ENCODE data around the gene TMEM100.

The TMEM100 gene

DNA sequence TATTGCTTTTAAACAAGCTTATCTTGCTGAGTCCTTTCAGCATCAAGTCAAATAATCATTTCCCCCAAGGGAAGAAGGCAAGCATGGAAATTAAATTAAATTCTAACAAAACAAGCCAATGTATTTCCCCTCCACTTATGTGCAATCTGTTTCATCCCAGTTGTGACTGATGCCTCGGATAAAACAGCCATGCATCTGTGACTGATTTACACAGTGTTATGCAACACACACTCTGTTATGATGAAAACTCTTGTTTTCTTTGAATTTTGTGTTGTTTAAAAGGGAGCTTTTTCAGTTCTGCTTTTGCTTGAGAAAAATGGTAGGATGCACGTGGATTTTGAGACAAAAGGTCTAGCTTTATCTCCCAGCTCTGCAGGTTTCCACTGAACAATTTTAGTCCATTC is 32.6 kb downstream of the TMEM100 start:
- DNase-seq (no peak), ATAC-seq (ENCODE audit: insufficient read depth, low read depth) (no peak)
- Histone ChIP-seq H4K20me1 (ENCODE audit: insufficient read depth, low read length) (no peaks in the 10 kb centered on the region), H3K36me3 (ENCODE audit: insufficient read depth, low read length) (no peaks in the 10 kb centered on the region), H3K9ac (ENCODE audit: low read depth, low read length) (no peak overlapping the region), H2AFZ (ENCODE audit: low read depth, low read length) (no peak overlapping the region), H3K9me3 (ENCODE audit: insufficient read depth, low read length, severe bottlenecking) (peaks cover 6% of the 10 kb centered on the region), H3K27ac (ENCODE audit: low read length) (no peak overlapping the region), H3K4me1 (ENCODE audit: insufficient read depth, low read length) (no peaks in the 10 kb centered on the region), H3K79me2 (ENCODE audit: insufficient read depth, low read length) (no peaks in the 10 kb centered on the region), H3K27me3 (ENCODE audit: insufficient read depth, low read length, poor library complexity) (no peaks in the 10 kb centered on the region), H3K4me2 (ENCODE audit: insufficient read depth, low read length) (no peak overlapping the region), H3K4me3 (ENCODE audit: low read depth in 1 of 2, low read length in 2 of 2) (no peak overlapping the region)
- TF ChIP-seq, protein P1, sequence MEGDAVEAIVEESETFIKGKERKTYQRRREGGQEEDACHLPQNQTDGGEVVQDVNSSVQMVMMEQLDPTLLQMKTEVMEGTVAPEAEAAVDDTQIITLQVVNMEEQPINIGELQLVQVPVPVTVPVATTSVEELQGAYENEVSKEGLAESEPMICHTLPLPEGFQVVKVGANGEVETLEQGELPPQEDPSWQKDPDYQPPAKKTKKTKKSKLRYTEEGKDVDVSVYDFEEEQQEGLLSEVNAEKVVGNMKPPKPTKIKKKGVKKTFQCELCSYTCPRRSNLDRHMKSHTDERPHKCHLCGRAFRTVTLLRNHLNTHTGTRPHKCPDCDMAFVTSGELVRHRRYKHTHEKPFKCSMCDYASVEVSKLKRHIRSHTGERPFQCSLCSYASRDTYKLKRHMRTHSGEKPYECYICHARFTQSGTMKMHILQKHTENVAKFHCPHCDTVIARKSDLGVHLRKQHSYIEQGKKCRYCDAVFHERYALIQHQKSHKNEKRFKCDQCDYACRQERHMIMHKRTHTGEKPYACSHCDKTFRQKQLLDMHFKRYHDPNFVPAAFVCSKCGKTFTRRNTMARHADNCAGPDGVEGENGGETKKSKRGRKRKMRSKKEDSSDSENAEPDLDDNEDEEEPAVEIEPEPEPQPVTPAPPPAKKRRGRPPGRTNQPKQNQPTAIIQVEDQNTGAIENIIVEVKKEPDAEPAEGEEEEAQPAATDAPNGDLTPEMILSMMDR (IDR thresholded peaks at IDR 0.05; ENCODE audit: borderline replicate concordance, extremely low read depth, low read length, poor library complexity, severe bottlenecking): no peak
- TF ChIP-seq EZH2 (IDR thresholded peaks at IDR 0.05; ENCODE audit: borderline replicate concordance, low read depth, low read length, severe bottlenecking): no peak

DNA sequence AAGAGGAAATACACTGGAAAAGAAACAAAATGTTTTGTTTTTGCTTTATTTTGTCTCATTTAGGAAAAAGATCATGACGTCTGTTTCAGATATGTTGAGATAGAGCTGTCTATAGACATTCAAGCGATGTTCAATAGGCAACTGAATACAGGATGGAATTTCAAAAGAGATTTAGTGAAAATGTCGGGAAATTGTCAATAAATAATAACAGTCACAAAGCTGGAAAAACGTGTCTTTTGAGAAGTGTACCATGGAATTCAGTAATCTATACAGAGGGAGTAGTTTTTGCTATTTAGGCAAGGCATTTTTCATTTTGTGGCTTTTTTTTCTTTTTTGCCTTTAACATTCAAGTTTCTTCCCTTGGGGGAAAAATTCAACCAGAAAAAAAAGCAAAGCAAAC is 33.0 kb downstream of the TMEM100 start:
- ATAC-seq (ENCODE audit: insufficient read depth, low read depth) (no peak), DNase-seq (no peak)
- no peak overlapping the region for H3K4me2 ChIP-seq (ENCODE audit: insufficient read depth, low read length)
- TF ChIP-seq, protein P1 (IDR thresholded peaks at IDR 0.05; ENCODE audit: borderline replicate concordance, extremely low read depth, low read length, poor library complexity, severe bottlenecking): no peak
- TF ChIP-seq EZH2 (IDR thresholded peaks at IDR 0.05; ENCODE audit: borderline replicate concordance, low read depth, low read length, severe bottlenecking): no peak
- H3K4me3 ChIP-seq (ENCODE audit: low read depth in 1 of 2, low read length in 2 of 2): no peak overlapping the region
- H4K20me1 ChIP-seq (ENCODE audit: insufficient read depth, low read length): no peaks in the 10 kb centered on the region
- no peak overlapping the region for H2AFZ ChIP-seq (ENCODE audit: low read depth, low read length)
- peaks cover 6% of the 10 kb centered on the region for H3K9me3 ChIP-seq (ENCODE audit: insufficient read depth, low read length, severe bottlenecking)
- H3K79me2 ChIP-seq (ENCODE audit: insufficient read depth, low read length): no peaks in the 10 kb centered on the region
- no peak overlapping the region for H3K9ac ChIP-seq (ENCODE audit: low read depth, low read length)
- no peaks in the 10 kb centered on the region for H3K27me3 ChIP-seq (ENCODE audit: insufficient read depth, low read length, poor library complexity)
- H3K4me1 ChIP-seq (ENCODE audit: insufficient read depth, low read length): no peaks in the 10 kb centered on the region
- no peak overlapping the region for H3K27ac ChIP-seq (ENCODE audit: low read length)
- no peaks in the 10 kb centered on the region for H3K36me3 ChIP-seq (ENCODE audit: insufficient read depth, low read length)

DNA sequence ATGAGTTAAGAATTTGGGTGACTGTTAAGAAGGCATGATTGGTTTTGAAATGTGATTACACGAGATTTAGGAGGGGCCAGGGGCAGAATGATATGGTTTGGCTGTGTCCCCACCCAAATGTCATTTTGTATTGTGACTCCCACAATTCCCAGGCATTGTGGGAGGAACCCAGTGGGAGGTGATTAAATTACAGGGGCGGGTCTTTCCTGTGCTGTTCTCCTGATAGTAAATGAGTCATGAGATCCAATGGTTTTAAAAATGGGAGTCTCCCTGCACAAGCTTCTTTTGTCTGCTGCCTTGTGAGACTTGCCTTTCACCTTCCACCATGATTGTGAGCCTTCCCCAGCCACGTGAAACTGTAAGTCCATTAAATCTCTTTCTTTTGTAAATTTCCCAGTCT is 34.6 kb downstream of the TMEM100 start:
- no peak for DNase-seq
- Histone ChIP-seq H2AFZ (ENCODE audit: low read depth, low read length) (no peak overlapping the region), H3K4me3 (ENCODE audit: low read depth in 1 of 2, low read length in 2 of 2) (no peak overlapping the region), H3K36me3 (ENCODE audit: insufficient read depth, low read length) (no peaks in the 10 kb centered on the region), H3K4me2 (ENCODE audit: insufficient read depth, low read length) (no peak overlapping the region), H3K9me3 (ENCODE audit: insufficient read depth, low read length, severe bottlenecking) (peaks cover 6% of the 10 kb centered on the region), H3K27me3 (ENCODE audit: insufficient read depth, low read length, poor library complexity) (no peaks in the 10 kb centered on the region), H3K9ac (ENCODE audit: low read depth, low read length) (no peak overlapping the region), H4K20me1 (ENCODE audit: insufficient read depth, low read length) (no peaks in the 10 kb centered on the region), H3K4me1 (ENCODE audit: insufficient read depth, low read length) (no peaks in the 10 kb centered on the region), H3K79me2 (ENCODE audit: insufficient read depth, low read length) (no peaks in the 10 kb centered on the region), H3K27ac (ENCODE audit: low read length) (no peak overlapping the region)
- ATAC-seq (ENCODE audit: insufficient read depth, low read depth): no peak
- no peak for TF ChIP-seq EZH2 (IDR thresholded peaks at IDR 0.05; ENCODE audit: borderline replicate concordance, low read depth, low read length, severe bottlenecking)
- TF ChIP-seq, protein P1 (IDR thresholded peaks at IDR 0.05; ENCODE audit: borderline replicate concordance, extremely low read depth, low read length, poor library complexity, severe bottlenecking): no peak

DNA sequence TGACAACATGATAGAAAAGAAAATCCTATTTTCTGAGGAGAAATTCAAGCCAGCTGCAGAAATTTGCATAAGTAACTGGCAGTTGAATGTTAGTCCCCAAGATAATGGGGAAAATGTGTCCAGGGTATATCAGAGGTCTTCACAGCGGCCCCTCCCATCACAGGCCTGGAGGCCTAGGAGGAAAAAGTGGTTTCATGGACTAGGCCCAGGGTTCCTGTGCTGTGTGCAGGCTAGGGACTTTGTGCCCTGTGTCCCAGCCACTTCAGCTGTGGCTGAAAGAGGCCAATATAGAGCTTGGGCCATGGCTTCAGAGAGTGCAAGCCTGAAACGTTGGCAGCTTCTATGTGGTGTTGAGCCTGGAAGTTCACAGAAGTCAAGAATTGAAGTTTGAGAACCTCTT is 35.6 kb downstream of the TMEM100 start:
- H3K4me2 ChIP-seq (ENCODE audit: insufficient read depth, low read length): no peak overlapping the region
- H3K9ac ChIP-seq (ENCODE audit: low read depth, low read length): no peak overlapping the region
- H3K27me3 ChIP-seq (ENCODE audit: insufficient read depth, low read length, poor library complexity): no peaks in the 10 kb centered on the region
- peaks cover 6% of the 10 kb centered on the region for H3K9me3 ChIP-seq (ENCODE audit: insufficient read depth, low read length, severe bottlenecking)
- no peak for ATAC-seq (ENCODE audit: insufficient read depth, low read depth)
- no peak overlapping the region for H2AFZ ChIP-seq (ENCODE audit: low read depth, low read length)
- no peaks in the 10 kb centered on the region for H3K79me2 ChIP-seq (ENCODE audit: insufficient read depth, low read length)
- no peak for DNase-seq
- no peak overlapping the region for H3K4me3 ChIP-seq (ENCODE audit: low read depth in 1 of 2, low read length in 2 of 2)
- TF ChIP-seq EZH2 (IDR thresholded peaks at IDR 0.05; ENCODE audit: borderline replicate concordance, low read depth, low read length, severe bottlenecking): no peak
- TF ChIP-seq, protein P1 (IDR thresholded peaks at IDR 0.05; ENCODE audit: borderline replicate concordance, extremely low read depth, low read length, poor library complexity, severe bottlenecking): no peak
- no peak overlapping the region for H3K27ac ChIP-seq (ENCODE audit: low read length)
- H3K4me1 ChIP-seq (ENCODE audit: insufficient read depth, low read length): no peaks in the 10 kb centered on the region
- H4K20me1 ChIP-seq (ENCODE audit: insufficient read depth, low read length): no peaks in the 10 kb centered on the region
- no peaks in the 10 kb centered on the region for H3K36me3 ChIP-seq (ENCODE audit: insufficient read depth, low read length)

Measured in DND-41 (cell line).